GM18511 (cell line): ENCODE results near the gene NR6A1.
"Not testable (repeated sequence)": the region's sequence is repeated elsewhere in the genome, so short reads cannot be mapped to it uniquely, and the experiment has no call there.

Experiments
- ATAC-seq: cut with Tn5 transposase; IDR thresholded peaks from one replicate; pipeline ENCODE4 v1.9.1; 2021; ENCODE audit warnings: mild to moderate bottlenecking, moderate library complexity; ENCODE audit not compliant: unreplicated experiment

NR6A1 gene

GRCh38 chr9:124778575-124779367 is 7.7 kb upstream of the NR6A1 start:
- no peak for ATAC-seq

GRCh38 chr9:124776954-124777648 is 6.0 kb upstream of the NR6A1 start, which contains the start of gene OLFML2A:
OLFML2A (plus strand) TSS chr9:124777133; CDS start chr9:124777271, 138 bp downstream.
- no peak for ATAC-seq

- ATAC-seq, result no peak
Measured at GRCh38 chr9:124776618-124776953, 5.5 kb upstream of the NR6A1 start.

GRCh38 chr9:124774129-124774978 is 3.2 kb upstream of the NR6A1 start:
- ATAC-seq, result peak; percentile 32

GRCh38 chr9:124773473-124774128 is 2.5 kb upstream of the NR6A1 start:
- no peak for ATAC-seq

- not testable (repeated sequence) for ATAC-seq
Measured at GRCh38 chr9:124772877-124773276, 1.8 kb upstream of the NR6A1 start.

GRCh38 chr9:124771867-124772679 is 962 bp upstream of the NR6A1 start:
- no peak for ATAC-seq

GRCh38 chr9:124770359-124771020 is 621 bp downstream of the NR6A1 start:
- ATAC-seq, result no peak

- no peak for ATAC-seq
Measured at GRCh38 chr9:124769549-124770358, 1.4 kb downstream of the NR6A1 start.

- ATAC-seq, result no peak
Measured at GRCh38 chr9:124768750-124769548, 2.2 kb downstream of the NR6A1 start.

GRCh38 chr9:124768334-124768733 is 2.8 kb downstream of the NR6A1 start:
- ATAC-seq, result no peak

GRCh38 chr9:124767821-124768220 is 3.3 kb downstream of the NR6A1 start:
- ATAC-seq, result no peak

GRCh38 chr9:124766815-124767554 is 4.1 kb downstream of the NR6A1 start:
- no peak for ATAC-seq

- ATAC-seq, result no peak
Measured at GRCh38 chr9:124766326-124766725, 4.8 kb downstream of the NR6A1 start.

GRCh38 chr9:124765439-124765835 is 5.7 kb downstream of the NR6A1 start:
- no peak for ATAC-seq

GRCh38 chr9:124764774-124765438 is 6.2 kb downstream of the NR6A1 start:
- no peak for ATAC-seq

GRCh38 chr9:124762633-124763032 is 8.5 kb downstream of the NR6A1 start:
- ATAC-seq, result no peak
